Measurements from ENCODE around the gene FBXL15. TPM values are rescaled to one million over a fixed set of nuclear protein-coding genes. Genes with fewer than 3 reads are reported as not detected.

The FBXL15 gene
- total and polyA plus RNA-seq, 12 donors, result 6.7 to 19.2 (median 10.2) TPM

- Histone ChIP-seq H3K27me3 (peaks cover 12 to 37% (median 32%) of the 10 kb centered on the region in 7 donors), H3K27ac (no peak overlapping the region), H3K36me3 (peaks cover 0 to 30% (median 12%) of the 10 kb centered on the region in 9 donors), H3K4me1 (peaks cover 0 to 21% (median 13%) of the 10 kb centered on the region in 9 donors), H3K9me3 (no peaks in the 10 kb centered on the region), H3K4me3 (no peak overlapping the region)
- intact Hi-C loops (cut with DNase I), result loop anchor here in 1 of 10 donors (1.0 kb wide), 1 partner anchor 174 kb away; no protein-coding TSS in a partner anchor
- TF ChIP-seq CTCF (IDR thresholded peaks at IDR 0.05), result no peak
- ATAC-seq (no peak), DNase-seq (no peak)
- 81 to 82% methylated on average over 6 of the region's 6 CpGs for WGBS, 2 donors
These were observed 15.0 kb upstream of the FBXL15 start for GRCh38 chr10:102405632-102406031.

- Histone ChIP-seq H3K4me3 (no peak overlapping the region), H3K27ac (no peak overlapping the region), H3K27me3 (peaks cover 13 to 49% (median 43%) of the 10 kb centered on the region in 7 donors), H3K36me3 (peaks cover 0 to 18% (median 4%) of the 10 kb centered on the region in 9 donors), H3K4me1 (peaks cover 0 to 24% (median 13%) of the 10 kb centered on the region in 9 donors), H3K9me3 (no peaks in the 10 kb centered on the region)
- intact Hi-C loops (cut with DNase I), result no loop called here
- no peak for ATAC-seq
- no peak for TF ChIP-seq CTCF (IDR thresholded peaks at IDR 0.05)
- no peak for DNase-seq
- 91 to 97% methylated on average over 2 of the region's 2 CpGs for WGBS, 2 donors
These were observed 13.8 kb upstream of the FBXL15 start for GRCh38 chr10:102406815-102407214.

- Histone ChIP-seq H3K36me3 (peaks cover 0 to 10% (median 0%) of the 10 kb centered on the region in 9 donors), H3K27ac (no peak overlapping the region), H3K9me3 (no peaks in the 10 kb centered on the region), H3K27me3 (peaks cover 13 to 57% (median 51%) of the 10 kb centered on the region in 7 donors), H3K4me3 (no peak overlapping the region), H3K4me1 (peaks cover 0 to 24% (median 13%) of the 10 kb centered on the region in 9 donors)
- no peak for TF ChIP-seq CTCF (IDR thresholded peaks at IDR 0.05)
- ATAC-seq, result no peak
- intact Hi-C loops (cut with DNase I), result no loop called here
- WGBS, 2 donors, result 83 to 84% methylated on average over 13 of the region's 13 CpGs
- DNase-seq, result no peak
These were observed 13.1 kb upstream of the FBXL15 start for GRCh38 chr10:102407425-102408130.

GRCh38 chr10:102408131-102408727 is 12.4 kb upstream of the FBXL15 start:
- no peak for DNase-seq
- H3K36me3 ChIP-seq, result peaks cover 0 to 4% (median 0%) of the 10 kb centered on the region in 9 donors
- TF ChIP-seq CTCF (IDR thresholded peaks at IDR 0.05), result no peak
- H3K4me3 ChIP-seq, result peak overlapping the region in 9 of 10 donors; percentile 26 to 50 (median 41)
- peaks cover 13 to 63% (median 57%) of the 10 kb centered on the region in 7 donors for H3K27me3 ChIP-seq
- no peak for ATAC-seq
- no peaks in the 10 kb centered on the region for H3K9me3 ChIP-seq
- intact Hi-C loops (cut with DNase I), result no loop called here
- H3K27ac ChIP-seq, result no peak overlapping the region
- WGBS, 2 donors, result 62 to 67% methylated on average over 14 of the region's 14 CpGs
- peaks cover 0 to 24% (median 13%) of the 10 kb centered on the region in 9 donors for H3K4me1 ChIP-seq
